HEK293 (cell line): ENCODE data around the gene CEP112.

ENCODE experiments used
- CTCF ChIA-PET: fragments of 350-600 bp; formaldehyde crosslinking; extraction: SDS; loops from one replicate; lab custom pipeline; 2021; ENCODE audit warnings: antibody characterized with exemption; lab: Yijun Ruan, JAX
- POLR2A ChIA-PET: fragments of 300-600 bp; formaldehyde crosslinking; extraction: SDS; loops from one replicate; lab custom pipeline; 2020; ENCODE audit warnings: antibody characterized with exemption, inconsistent platforms; lab: Yijun Ruan, JAX
- H3K27ac ChIP-seq: fragments of 200-500 bp; sonication (Bioruptor generic); 2 replicates; pipeline ENCODE4 v1.5.1; 2014; ENCODE audit warnings: low read depth, low read length, control low read depth, inconsistent platforms; ENCODE audit errors: extremely low read depth
- H3K36me3 ChIP-seq, 2 experiments: fragments of 200-500 bp in 1 of 2; sonication (Bioruptor generic) in 1 of 2; 1 replicate in 1 of 2; 2 replicates in 1 of 2; pipeline ENCODE4 v1.5.1; 2014 to 2017; ENCODE audit warnings: inconsistent platforms in 2 of 2, low read length in 2 of 2; ENCODE audit not compliant: control insufficient read depth in 2 of 2, insufficient read depth in 1 of 2
- H3K4me1 ChIP-seq: fragments of 200-500 bp; sonication (Bioruptor generic); 2 replicates; pipeline ENCODE4 v1.5.1; 2014; ENCODE audit warnings: mild to moderate bottlenecking, low read length, inconsistent platforms; ENCODE audit not compliant: control insufficient read depth, insufficient read depth
- H3K4me3 ChIP-seq: 2 replicates; pipeline ENCODE4 v1.5.1; 2011; ENCODE audit warnings: low read depth, mild to moderate bottlenecking, control low read depth, low read length, moderate library complexity
- H3K9me3 ChIP-seq: fragments of 200-500 bp; sonication (Bioruptor generic); 2 replicates; pipeline ENCODE4 v1.5.1; 2014; ENCODE audit warnings: low read depth, low read length, inconsistent platforms; ENCODE audit not compliant: control insufficient read depth, insufficient read depth
- GFI1B ChIP-seq: fragments of 450-650 bp; formaldehyde crosslinking; IDR thresholded peaks from 2 replicates; pipeline ENCODE4 v1.5.1; 2016; ENCODE audit warnings: missing biosample characterization, missing genetic modification characterization
- GLIS2 ChIP-seq: fragments of 450-650 bp; formaldehyde crosslinking; IDR thresholded peaks from 2 replicates; pipeline ENCODE4 v1.5.1; 2016; ENCODE audit warnings: missing biosample characterization, missing genetic modification characterization
- KLF1 ChIP-seq: fragments of 450-650 bp; formaldehyde crosslinking; IDR thresholded peaks from 2 replicates; pipeline ENCODE4 v1.5.1; 2016; ENCODE audit warnings: missing biosample characterization, missing genetic modification characterization
- MYNN ChIP-seq: fragments of 450-650 bp; formaldehyde crosslinking; IDR thresholded peaks from 2 replicates; pipeline ENCODE4 v1.5.1; 2016; ENCODE audit warnings: missing biosample characterization, missing genetic modification characterization, borderline replicate concordance
- RBAK ChIP-seq: fragments of 450-650 bp; formaldehyde crosslinking; IDR thresholded peaks from 2 replicates; pipeline ENCODE4 v1.5.1; 2016; ENCODE audit warnings: missing biosample characterization, missing genetic modification characterization
- TCF7L2 ChIP-seq: IDR thresholded peaks from 2 replicates; pipeline ENCODE4 v1.6.1; 2011; ENCODE audit warnings: low read depth, mild to moderate bottlenecking, inconsistent platforms, low read length, moderate library complexity, borderline replicate concordance
- ZBTB21 ChIP-seq: fragments of 450-650 bp; formaldehyde crosslinking; IDR thresholded peaks from 2 replicates; pipeline ENCODE4 v1.5.1; 2017; ENCODE audit warnings: missing biosample characterization, missing genetic modification characterization
- ZBTB8A ChIP-seq: fragments of 450-650 bp; formaldehyde crosslinking; IDR thresholded peaks from 2 replicates; pipeline ENCODE4 v1.5.1; 2016; ENCODE audit warnings: missing biosample characterization, missing genetic modification characterization
- ZNF2 ChIP-seq: fragments of 450-650 bp; formaldehyde crosslinking; IDR thresholded peaks from 2 replicates; pipeline ENCODE4 v1.5.1; 2016; ENCODE audit warnings: missing biosample characterization, missing genetic modification characterization
- ZNF37A ChIP-seq: fragments of 450-650 bp; IDR thresholded peaks from 2 replicates; pipeline ENCODE4 v1.5.1; 2018; ENCODE audit warnings: missing biosample characterization, missing genetic modification characterization
- ZNF48 ChIP-seq: fragments of 450-650 bp; formaldehyde crosslinking; IDR thresholded peaks from 2 replicates; pipeline ENCODE4 v1.5.1; 2016; ENCODE audit warnings: missing biosample characterization, missing genetic modification characterization
- ZNF548 ChIP-seq: fragments of 450-650 bp; formaldehyde crosslinking; IDR thresholded peaks from 2 replicates; pipeline ENCODE4 v1.5.1; 2016; ENCODE audit warnings: missing biosample characterization, missing genetic modification characterization
- ZNF555 ChIP-seq: fragments of 450-650 bp; formaldehyde crosslinking; conservative IDR thresholded peaks from 2 replicates; pipeline ENCODE4 v1.5.1; 2017; ENCODE audit warnings: missing biosample characterization, mild to moderate bottlenecking, missing genetic modification characterization, inconsistent platforms
- ZNF596 ChIP-seq: fragments of 450-650 bp; IDR thresholded peaks from 2 replicates; pipeline ENCODE4 v1.5.0; 2018; ENCODE audit warnings: missing biosample characterization, mild to moderate bottlenecking, missing genetic modification characterization, moderate library complexity
- ZNF623 ChIP-seq: fragments of 450-650 bp; formaldehyde crosslinking; IDR thresholded peaks from 2 replicates; pipeline ENCODE4 v1.5.1; 2016; ENCODE audit warnings: missing biosample characterization, missing genetic modification characterization
- ZNF792 ChIP-seq: fragments of 450-650 bp; formaldehyde crosslinking; IDR thresholded peaks from 2 replicates; pipeline ENCODE4 v1.5.1; 2016; ENCODE audit warnings: missing biosample characterization, missing genetic modification characterization
- TF ChIP-seq, protein P1 (sequence below): sonication (generic); formaldehyde crosslinking; IDR thresholded peaks from 2 replicates; pipeline ENCODE4 v1.8.1; 2022; ENCODE audit warnings: mild to moderate bottlenecking, moderate library complexity, missing genetic modification reagents
- TF ChIP-seq, protein P2 (sequence below): fragments of 450-650 bp; formaldehyde crosslinking; IDR thresholded peaks from 2 replicates; pipeline ENCODE4 v1.5.1; 2017; ENCODE audit warnings: missing biosample characterization, missing genetic modification characterization
- TF ChIP-seq, protein P3 (sequence below): fragments of 450-650 bp; formaldehyde crosslinking; conservative IDR thresholded peaks from 2 replicates; pipeline ENCODE4 v1.5.1; 2016; ENCODE audit warnings: low read depth, missing biosample characterization, missing genetic modification characterization
- TF ChIP-seq, protein P4 (sequence below): fragments of 450-650 bp; formaldehyde crosslinking; IDR thresholded peaks from 2 replicates; pipeline ENCODE4 v1.5.1; 2016; ENCODE audit warnings: missing biosample characterization, missing genetic modification characterization

The CEP112 gene

DNA sequence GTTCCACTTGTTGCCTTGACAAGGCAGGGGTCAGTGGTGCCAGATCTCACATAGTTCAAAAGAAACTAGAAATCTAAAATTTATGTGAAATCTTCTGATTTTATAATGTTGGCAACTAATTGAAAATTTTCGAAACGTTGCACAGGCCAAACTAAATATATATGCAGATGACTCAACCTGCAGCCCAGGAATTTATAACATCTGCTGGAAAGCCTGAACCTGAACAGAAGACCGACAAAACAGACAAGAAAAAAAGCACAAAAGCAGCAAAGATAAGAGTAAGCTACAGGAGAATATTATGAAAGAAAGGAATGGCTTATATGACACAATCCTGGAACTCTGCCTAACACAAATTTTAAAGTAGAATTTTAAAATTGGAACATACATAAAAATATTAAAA is 207.6 kb downstream of the CEP112 start (continued):
- no peak for TF ChIP-seq ZNF548
- TF ChIP-seq, protein P1, sequence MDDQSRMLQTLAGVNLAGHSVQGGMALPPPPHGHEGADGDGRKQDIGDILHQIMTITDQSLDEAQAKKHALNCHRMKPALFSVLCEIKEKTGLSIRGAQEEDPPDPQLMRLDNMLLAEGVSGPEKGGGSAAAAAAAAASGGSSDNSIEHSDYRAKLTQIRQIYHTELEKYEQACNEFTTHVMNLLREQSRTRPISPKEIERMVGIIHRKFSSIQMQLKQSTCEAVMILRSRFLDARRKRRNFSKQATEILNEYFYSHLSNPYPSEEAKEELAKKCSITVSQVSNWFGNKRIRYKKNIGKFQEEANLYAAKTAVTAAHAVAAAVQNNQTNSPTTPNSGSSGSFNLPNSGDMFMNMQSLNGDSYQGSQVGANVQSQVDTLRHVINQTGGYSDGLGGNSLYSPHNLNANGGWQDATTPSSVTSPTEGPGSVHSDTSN (CRISPR knock-in tag): no peak
- TF ChIP-seq, protein P2, sequence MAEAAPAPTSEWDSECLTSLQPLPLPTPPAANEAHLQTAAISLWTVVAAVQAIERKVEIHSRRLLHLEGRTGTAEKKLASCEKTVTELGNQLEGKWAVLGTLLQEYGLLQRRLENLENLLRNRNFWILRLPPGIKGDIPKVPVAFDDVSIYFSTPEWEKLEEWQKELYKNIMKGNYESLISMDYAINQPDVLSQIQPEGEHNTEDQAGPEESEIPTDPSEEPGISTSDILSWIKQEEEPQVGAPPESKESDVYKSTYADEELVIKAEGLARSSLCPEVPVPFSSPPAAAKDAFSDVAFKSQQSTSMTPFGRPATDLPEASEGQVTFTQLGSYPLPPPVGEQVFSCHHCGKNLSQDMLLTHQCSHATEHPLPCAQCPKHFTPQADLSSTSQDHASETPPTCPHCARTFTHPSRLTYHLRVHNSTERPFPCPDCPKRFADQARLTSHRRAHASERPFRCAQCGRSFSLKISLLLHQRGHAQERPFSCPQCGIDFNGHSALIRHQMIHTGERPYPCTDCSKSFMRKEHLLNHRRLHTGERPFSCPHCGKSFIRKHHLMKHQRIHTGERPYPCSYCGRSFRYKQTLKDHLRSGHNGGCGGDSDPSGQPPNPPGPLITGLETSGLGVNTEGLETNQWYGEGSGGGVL (tag by site-specific recombination): no peak
- TF ChIP-seq ZNF2: no peak
- TF ChIP-seq ZNF48 (tag by site-specific recombination): no peak
- no peak for TF ChIP-seq ZBTB21
- no peak for TF ChIP-seq ZBTB8A

DNA sequence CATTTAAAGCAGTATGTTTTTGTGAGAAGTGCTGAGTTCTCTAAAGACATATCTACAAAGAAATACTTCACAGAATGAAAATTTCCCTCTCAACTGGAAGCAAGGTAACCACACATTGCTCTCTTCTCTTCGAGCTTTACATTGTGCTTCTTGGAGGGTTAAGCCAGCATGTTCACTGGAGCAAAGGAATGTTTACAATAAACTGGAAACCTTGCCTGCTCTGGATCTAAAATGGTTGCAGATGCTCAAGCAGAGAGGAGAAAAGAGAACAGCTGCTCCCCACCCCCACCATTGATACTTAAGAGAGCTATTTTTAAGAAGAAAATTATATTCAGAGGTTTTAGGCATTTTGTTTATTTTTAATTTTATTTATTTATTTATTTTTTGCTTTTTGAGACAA is 213.1 kb downstream of the CEP112 start:
- ChIA-PET CTCF (interaction anchor here (0.8 kb wide), 1 partner anchor 24 kb away, joined by 3 read pairs; no protein-coding TSS in a partner anchor), POLR2A (no interaction called here)
- Histone ChIP-seq H3K4me3 (no peak overlapping the region), H3K4me1 (no peaks in the 10 kb centered on the region)
- TF ChIP-seq, protein P1 (CRISPR knock-in tag): no peak
- no peak for TF ChIP-seq RBAK
- no peak for TF ChIP-seq MYNN (tag by site-specific recombination)
- no peak for TF ChIP-seq ZNF792 (tag by site-specific recombination)
- TF ChIP-seq, protein P3, sequence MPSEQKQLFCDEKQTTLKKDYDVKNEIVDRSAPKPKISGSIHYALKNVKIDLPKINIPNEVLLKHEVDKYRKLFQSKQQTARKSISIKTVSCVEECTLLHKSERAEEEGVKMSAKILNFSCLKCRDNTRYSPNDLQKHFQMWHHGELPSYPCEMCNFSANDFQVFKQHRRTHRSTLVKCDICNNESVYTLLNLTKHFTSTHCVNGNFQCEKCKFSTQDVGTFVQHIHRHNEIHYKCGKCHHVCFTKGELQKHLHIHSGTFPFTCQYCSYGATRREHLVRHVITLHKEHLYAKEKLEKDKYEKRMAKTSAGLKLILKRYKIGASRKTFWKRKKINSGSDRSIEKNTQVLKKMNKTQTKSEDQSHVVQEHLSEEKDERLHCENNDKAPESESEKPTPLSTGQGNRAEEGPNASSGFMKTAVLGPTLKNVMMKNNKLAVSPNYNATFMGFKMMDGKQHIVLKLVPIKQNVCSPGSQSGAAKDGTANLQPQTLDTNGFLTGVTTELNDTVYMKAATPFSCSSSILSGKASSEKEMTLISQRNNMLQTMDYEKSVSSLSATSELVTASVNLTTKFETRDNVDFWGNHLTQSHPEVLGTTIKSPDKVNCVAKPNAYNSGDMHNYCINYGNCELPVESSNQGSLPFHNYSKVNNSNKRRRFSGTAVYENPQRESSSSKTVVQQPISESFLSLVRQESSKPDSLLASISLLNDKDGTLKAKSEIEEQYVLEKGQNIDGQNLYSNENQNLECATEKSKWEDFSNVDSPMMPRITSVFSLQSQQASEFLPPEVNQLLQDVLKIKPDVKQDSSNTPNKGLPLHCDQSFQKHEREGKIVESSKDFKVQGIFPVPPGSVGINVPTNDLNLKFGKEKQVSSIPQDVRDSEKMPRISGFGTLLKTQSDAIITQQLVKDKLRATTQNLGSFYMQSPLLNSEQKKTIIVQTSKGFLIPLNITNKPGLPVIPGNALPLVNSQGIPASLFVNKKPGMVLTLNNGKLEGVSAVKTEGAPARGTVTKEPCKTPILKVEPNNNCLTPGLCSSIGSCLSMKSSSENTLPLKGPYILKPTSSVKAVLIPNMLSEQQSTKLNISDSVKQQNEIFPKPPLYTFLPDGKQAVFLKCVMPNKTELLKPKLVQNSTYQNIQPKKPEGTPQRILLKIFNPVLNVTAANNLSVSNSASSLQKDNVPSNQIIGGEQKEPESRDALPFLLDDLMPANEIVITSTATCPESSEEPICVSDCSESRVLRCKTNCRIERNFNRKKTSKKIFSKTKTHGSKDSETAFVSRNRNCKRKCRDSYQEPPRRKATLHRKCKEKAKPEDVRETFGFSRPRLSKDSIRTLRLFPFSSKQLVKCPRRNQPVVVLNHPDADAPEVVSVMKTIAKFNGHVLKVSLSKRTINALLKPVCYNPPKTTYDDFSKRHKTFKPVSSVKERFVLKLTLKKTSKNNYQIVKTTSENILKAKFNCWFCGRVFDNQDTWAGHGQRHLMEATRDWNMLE (tag by site-specific recombination): no peak
- no peak for TF ChIP-seq TCF7L2
- no peak for TF ChIP-seq ZNF623
- no peak for TF ChIP-seq GLIS2 (tag by site-specific recombination)
- TF ChIP-seq ZNF596 (tag by site-specific recombination): no peak
- TF ChIP-seq GFI1B (tag by site-specific recombination): no peak
- no peak for TF ChIP-seq ZNF555 (tag by site-specific recombination)
- TF ChIP-seq KLF1 (tag by site-specific recombination): no peak
- TF ChIP-seq, protein P4, sequence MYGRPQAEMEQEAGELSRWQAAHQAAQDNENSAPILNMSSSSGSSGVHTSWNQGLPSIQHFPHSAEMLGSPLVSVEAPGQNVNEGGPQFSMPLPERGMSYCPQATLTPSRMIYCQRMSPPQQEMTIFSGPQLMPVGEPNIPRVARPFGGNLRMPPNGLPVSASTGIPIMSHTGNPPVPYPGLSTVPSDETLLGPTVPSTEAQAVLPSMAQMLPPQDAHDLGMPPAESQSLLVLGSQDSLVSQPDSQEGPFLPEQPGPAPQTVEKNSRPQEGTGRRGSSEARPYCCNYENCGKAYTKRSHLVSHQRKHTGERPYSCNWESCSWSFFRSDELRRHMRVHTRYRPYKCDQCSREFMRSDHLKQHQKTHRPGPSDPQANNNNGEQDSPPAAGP (tag by site-specific recombination): no peak
- no peak for TF ChIP-seq ZNF37A (tag by site-specific recombination)
- TF ChIP-seq, all 188 proteins: peak for 0
- no peaks in the 10 kb centered on the region for H3K36me3 ChIP-seq
- H3K9me3 ChIP-seq: no peaks in the 10 kb centered on the region
- H3K27ac ChIP-seq: no peak overlapping the region
